Neural cell (in vitro differentiated cells): ENCODE data around the gene BST1.

Experiments used
- CTCF ChIP-seq: fragments of 450-650 bp; IDR thresholded peaks from 2 replicates; pipeline ENCODE4 v1.5.1; 2014; ENCODE audit warnings: antibody characterized with exemption, mild to moderate bottlenecking, moderate library complexity; ENCODE audit not compliant: poor library complexity, severe bottlenecking
- EP300 ChIP-seq: fragments of 450-650 bp; conservative IDR thresholded peaks from 2 replicates; pipeline ENCODE4 v1.6.1; 2014; ENCODE audit warnings: antibody characterized with exemption, mild to moderate bottlenecking, moderate library complexity; ENCODE audit not compliant: poor library complexity, severe bottlenecking
- EZH2 ChIP-seq: fragments of 200-600, 300-800 bp; shearing (Covaris generic), sonication (generic); IDR thresholded peaks from 2 replicates; pipeline ENCODE4 v1.6.1; 2014; ENCODE audit warnings: antibody characterized with exemption, low read length, borderline replicate concordance, mild to moderate bottlenecking; ENCODE audit not compliant: insufficient read depth, poor library complexity, severe bottlenecking
- REST ChIP-seq: IDR thresholded peaks from 2 replicates; pipeline ENCODE4 v1.6.1; 2012; ENCODE audit warnings: borderline replicate concordance
- TAF1 ChIP-seq: IDR thresholded peaks from 2 replicates; pipeline ENCODE4 v1.6.1; 2012; ENCODE audit warnings: low read depth

GRCh38 chr4:15753786-15754185 lies 50.9 kb downstream of the BST1 start:
- TF ChIP-seq CTCF (no peak), TAF1 (no peak), EP300 (no peak), REST (no peak), EZH2 (no peak)
